Measurements from ENCODE around the gene MBOAT2.

MBOAT2 gene

GRCh38 chr2:8858264-8858663, 145.2 kb downstream of the MBOAT2 start:
- DNase-seq (ENCODE audit: low read depth), result no peak

GRCh38 chr2:8857709-8858108, 145.8 kb downstream of the MBOAT2 start:
- no peak for DNase-seq (ENCODE audit: low read depth)

- no peak for DNase-seq (ENCODE audit: low read depth)
These were observed 147.3 kb downstream of the MBOAT2 start for GRCh38 chr2:8856176-8856575.

DNA sequence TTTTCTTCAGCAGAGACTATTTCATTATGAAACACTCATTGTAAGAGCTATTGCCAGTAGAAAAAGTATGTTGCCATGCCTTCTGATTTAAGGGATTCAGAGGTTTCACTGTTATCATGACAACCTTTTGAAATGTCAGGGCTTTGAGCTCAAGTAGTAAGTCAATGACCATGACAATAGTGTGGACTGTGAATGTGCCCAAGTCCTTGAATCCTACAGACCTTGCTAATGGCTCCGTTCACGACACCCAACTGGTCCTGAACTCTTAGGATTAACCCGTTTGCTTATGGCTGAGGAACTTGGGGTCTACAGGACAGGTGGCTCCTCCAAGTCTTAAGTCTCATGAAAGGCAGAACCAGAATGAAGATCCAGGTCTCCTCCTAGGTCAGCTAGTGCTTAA, 148.5 kb downstream of the MBOAT2 start:
- no peak for DNase-seq (ENCODE audit: low read depth)

DNA sequence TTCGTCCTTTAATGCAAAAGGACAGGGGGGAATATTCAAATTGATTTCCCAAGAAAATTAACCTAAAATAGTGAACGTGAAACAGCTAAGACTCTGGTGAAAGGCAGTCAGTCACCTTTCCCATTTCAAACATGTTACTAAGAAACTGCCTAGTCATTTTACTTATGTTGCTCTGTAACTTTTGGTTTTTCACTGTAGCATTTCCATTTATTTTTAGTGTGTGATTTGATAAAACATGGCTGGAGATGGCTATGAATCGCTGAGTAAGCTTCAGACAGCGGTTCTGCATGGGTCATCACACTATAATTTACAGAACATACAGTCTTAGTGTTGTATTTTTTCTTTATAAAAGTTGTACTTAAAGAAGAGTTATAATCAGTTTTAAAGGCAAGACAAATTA, 150.1 kb downstream of the MBOAT2 start:
- DNase-seq (ENCODE audit: low read depth), result no peak

DNA sequence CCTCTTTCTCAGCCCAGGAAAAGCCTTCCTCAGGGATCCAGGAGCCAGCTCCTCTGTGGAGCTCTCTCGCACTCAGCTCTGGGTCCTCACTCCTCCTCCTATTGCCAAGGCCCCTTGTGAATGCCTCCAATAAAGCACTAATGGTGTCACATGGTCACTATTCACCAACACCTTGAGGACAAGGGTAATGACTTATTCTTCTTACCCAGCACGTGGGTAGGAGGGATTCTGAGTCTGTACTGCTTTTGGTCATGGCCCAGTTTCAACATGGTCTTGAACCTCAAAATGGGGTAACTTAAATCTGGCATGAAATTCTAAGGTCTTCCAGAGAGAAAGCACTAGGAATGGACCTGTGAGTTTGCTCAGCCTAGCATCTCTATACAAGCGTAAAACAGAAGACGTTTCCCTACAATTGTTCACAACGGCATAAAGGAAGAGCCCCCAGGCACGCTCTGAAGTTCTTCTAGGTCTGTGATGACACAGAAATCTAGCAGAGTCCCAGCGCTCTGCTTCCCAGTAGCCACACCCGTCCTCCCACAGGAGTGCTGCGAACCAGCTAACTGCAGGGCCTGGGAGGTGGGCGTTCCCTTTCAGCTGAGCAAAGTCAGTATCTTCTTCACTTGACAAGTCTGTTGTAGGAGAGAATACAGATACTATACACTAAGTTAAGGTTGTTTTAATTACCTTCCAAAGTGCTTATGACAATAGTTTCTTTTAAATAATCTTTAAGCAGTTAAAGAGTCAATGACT, 151.5 kb downstream of the MBOAT2 start:
- no peak for DNase-seq (ENCODE audit: low read depth)

DNA sequence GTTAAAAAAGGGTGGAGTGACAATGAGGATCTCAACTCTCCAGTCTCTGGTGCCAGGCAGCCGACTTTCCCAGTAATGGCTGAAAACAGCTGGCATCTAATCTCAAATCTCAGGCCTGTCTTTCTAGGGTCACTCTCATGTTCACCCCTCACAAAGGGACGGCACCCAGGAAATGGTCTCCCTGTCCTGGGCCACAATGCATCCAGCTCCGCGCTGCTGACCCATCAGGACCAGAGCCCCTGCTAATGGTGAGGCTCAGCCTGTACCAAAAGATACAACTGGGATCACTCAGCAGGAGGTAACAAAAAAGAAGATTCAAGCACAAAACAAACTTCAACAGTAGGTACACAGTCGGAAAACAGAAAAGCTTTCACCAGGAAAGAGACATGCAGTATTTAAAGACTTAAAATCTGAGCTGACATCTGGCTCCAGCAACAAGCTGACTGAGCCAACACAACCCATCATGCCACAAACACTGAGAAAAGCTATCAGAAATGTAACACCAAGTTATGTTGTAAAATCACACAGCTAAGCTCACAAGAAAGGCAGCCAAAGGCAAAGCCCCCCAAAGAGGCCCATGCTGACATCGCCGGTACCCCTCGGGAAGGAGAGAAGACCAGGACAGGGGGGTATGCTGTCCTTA, 152.5 kb downstream of the MBOAT2 start:
- DNase-seq (ENCODE audit: low read depth), result no peak

GRCh38 chr2:8849327-8849726, 154.2 kb downstream of the MBOAT2 start:
- no peak for DNase-seq (ENCODE audit: low read depth)

GRCh38 chr2:8848328-8849100, 155.0 kb downstream of the MBOAT2 start:
- no peak for DNase-seq (ENCODE audit: low read depth)

DNA sequence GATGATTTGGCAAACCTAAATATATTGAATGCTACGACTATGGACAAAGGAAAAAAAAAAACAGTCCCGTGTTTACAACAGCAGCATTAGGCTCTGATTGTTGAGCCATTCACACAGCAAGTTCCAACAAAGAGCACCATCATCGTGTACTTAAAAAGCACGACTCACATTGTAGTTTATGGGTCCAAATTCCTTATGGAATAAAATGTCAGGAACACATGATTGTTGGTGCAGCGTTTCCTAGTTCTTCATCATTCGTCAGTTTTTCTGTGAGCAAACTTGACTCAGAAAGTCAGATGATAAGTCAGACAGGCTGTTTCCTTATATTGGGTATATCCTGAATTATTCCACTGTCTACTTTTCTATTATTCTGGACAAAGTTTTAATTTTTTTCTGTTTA, 156.1 kb downstream of the MBOAT2 start:
- DNase-seq (ENCODE audit: low read depth), result no peak

DNA sequence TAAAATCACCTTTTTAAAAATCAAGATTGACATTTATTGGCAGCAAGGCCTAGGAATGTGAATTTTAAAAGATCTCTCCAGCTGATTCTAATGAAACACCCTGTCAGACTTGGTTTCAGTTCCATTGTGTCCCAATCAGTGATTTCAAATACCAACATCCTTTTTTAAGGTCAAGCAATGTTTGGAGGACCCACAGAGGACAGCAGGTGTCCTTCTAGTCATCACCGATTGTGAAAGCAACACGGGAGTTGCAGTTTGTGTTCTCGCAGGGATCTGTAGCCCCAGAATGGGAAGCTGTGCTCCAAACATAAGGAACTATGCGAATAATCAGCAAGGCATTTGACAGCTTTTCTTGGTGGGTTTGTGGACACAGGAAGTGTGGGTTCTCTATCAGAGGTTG, 161.6 kb downstream of the MBOAT2 start:
- DNase-seq (ENCODE audit: low read depth), result no peak

GRCh38 chr2:8840475-8841091, 162.9 kb downstream of the MBOAT2 start:
- no peak for DNase-seq (ENCODE audit: low read depth)

GRCh38 chr2:8839189-8839965, 164.1 kb downstream of the MBOAT2 start:
- no peak for DNase-seq (ENCODE audit: low read depth)

DNA sequence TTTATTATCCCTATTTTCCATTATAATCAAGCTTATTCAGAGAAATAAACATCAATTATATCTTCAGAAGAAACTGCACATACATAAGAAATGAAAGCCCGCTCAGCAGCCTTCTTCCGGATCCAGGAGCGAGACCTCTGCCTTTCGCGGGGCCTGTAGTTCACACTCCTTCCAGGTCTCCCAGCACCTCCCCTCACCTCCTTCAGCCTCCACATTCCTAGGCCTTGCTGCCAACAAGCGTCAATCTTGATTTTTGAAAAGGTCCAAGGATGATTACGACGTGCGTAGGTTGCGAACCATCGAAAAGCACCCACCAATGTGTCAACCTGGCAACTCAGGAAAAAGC, 165.7 kb downstream of the MBOAT2 start:
- no peak for DNase-seq (ENCODE audit: low read depth)

DNA sequence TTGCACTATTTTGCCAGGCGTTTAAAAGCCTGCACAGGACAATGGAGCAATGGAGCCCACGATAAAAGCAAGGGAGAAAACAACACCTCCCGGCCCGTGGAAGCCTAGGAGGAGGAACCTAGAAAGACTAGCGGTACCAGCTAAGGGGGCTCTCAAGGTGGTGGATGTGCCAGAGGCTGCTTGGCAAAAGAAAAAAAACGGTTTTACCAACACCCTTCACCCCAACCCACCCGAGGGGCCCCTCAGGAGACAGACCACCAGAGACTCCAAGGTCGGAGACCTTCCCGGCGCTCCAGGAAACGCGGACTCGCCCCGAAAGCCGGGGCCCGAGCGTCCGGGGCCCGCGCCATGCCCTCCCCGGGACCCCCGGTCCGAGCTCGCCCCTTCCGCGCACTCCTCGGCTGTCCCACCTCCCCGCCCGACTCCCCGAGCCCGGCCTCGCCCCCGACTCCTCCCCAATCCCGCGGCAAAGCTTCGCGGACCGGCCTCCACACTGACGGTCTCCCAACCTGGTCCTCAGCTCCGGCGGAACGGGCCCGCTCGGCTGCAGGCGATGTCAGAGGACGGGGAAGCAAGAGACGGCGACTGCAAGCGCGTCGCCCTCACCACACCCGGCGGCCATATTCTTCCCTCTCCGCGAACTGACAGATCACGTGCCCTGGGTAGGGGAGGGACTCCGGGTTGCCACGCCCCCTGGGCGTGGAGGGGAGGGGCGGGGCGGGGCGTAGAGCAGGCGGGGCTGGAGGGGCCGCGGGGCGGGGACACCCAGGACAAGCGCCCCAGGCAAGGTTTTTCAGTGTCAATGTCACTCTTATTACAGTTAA, 166.3 kb downstream of the MBOAT2 start, which contains the start of gene KIDINS220:
Gene KIDINS220 (minus strand): TSS at position 643 of the 824 bp plus-strand sequence. CDS start 10,520 bp downstream, outside the sequence.
- peak; percentile 65 for DNase-seq (ENCODE audit: low read depth)

DNA sequence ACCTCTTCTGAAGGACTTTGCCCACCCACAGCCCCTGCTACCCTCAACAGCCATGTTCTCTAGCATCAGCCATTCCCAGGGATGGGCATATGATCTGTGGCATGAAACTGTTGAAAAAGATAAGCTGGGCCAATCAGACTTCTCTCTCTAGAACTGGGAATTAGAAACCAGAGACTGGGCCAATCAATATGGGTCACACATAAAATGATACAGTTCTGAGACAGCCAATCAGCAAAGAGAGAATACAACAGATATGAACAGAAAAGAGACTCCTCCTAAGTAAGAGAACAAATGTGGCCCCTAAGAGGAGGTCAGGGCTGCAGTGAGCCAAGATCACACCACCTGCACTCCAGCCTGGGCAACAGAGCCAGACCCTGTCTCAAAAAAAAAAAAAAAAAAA, 168.2 kb downstream of the MBOAT2 start:
- DNase-seq (ENCODE audit: low read depth), result no peak

DNA sequence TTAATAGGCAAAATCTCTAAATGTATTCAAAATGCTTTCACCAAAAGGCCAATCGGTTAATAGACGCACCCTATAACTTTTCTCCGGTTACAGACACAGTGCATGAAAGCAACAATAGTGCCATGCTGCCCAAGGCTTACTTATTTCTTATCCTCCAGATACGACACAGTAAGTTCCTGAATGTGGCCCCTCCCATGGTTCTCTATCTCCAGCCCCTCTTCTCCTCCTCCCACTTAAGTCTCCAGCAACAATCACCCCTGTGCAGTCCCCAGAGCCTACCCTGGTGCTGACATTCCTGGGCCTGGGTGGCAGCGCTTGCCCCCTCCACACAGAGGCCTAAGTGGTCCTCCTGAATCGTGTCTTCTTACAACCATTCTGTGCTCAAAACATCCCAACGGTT, 169.6 kb downstream of the MBOAT2 start:
- DNase-seq (ENCODE audit: low read depth), result no peak

DNA sequence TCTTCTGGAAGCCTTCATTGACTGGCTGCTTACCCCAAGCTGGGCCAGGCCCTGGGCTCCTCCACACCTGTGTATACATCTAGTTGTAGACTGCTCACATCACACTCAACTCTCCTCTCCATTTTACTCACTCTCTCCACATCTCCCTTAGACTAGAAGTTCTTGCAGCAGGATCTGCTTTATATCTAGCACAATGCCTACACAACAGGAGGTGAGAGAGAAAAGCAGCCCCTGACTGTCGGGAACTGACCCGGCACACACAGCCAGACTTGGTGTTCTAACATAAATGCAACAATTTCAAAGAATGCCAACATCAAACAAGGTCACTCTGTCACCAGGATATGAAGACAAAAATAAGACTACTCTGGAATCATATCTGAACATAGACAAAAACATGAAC, 172.0 kb downstream of the MBOAT2 start:
- no peak for DNase-seq (ENCODE audit: low read depth)

GRCh38 chr2:8827729-8828128, 175.8 kb downstream of the MBOAT2 start:
- DNase-seq (ENCODE audit: low read depth), result no peak

GRCh38 chr2:8822218-8822617, 181.3 kb downstream of the MBOAT2 start:
- DNase-seq (ENCODE audit: low read depth), result no peak
